GM23248 (cell line): ENCODE measurements around the gene OSGEP.

Experiments
- EZH2 ChIP-seq: fragments of 200-600 bp; sonication (generic); IDR thresholded peaks from 2 replicates; pipeline ENCODE4 v1.6.1; 2018; ENCODE audit warnings: antibody characterized with exemption, mild to moderate bottlenecking; ENCODE audit not compliant: insufficient read depth, poor library complexity, severe bottlenecking
- EZH2phosphoT487 ChIP-seq: fragments of 200-600 bp; sonication (generic); IDR thresholded peaks from 2 replicates; pipeline ENCODE4 v1.6.1; 2018; ENCODE audit warnings: antibody characterized with exemption, moderate library complexity, mild to moderate bottlenecking, low read depth; ENCODE audit not compliant: insufficient read depth

DNA sequence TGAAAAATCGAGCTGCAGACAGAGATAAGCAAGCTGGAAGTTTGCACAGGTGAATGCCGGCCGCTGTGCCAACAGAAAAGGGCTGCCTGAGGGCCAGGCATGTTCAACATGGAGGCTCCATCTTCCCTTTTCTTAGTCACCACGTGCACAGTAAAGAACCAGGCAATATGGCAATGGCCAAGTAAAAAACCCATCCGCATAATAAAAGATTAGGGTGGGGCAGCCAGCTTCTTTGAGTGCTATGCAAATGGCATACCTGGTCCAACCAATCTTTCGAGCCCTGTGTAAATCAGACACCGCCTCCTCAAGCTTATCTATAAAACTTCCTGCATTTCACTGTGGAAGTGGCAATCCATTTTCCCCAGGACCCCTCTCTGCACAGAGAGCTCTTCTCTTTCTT lies 31.3 kb upstream of the OSGEP start:
- TF ChIP-seq EZH2phosphoT487 = no peak
- TF ChIP-seq EZH2 = no peak
